Right renal pelvis (tissue), 4 donors: ENCODE measurements around the gene HLA-DOA. TPM values are rescaled to one million over a fixed set of nuclear protein-coding genes. Genes with fewer than 3 reads are reported as not detected.
A peak's percentile ranks its signal among the peaks of the same experiment; 100 is the strongest.

ENCODE experiments used
- DNase-seq, 4 donors: peaks; one replicate each; pipeline ENCODE4 v3.0.0-alpha.2; 2013; ENCODE audit warnings: low read depth in 4 of 4, low spot score in 3 of 4, missing footprints in 1 of 4
- polyA plus RNA-seq, 4 donors: library from polyadenylated mRNA; unstranded; fragments of 120-200 nt; gene quantifications; one replicate each; pipeline ENCODE4 v1.2.1, GENCODE V29; 2013; ENCODE audit not compliant: insufficient read length in 4 of 4

HLA-DOA gene
- polyA plus RNA-seq, 4 donors: 4.7 to 5.8 (median 5.1) TPM

GRCh38 chr6:32980488-32981038 is 28.8 kb downstream of the HLA-DOA start:
- no peak for DNase-seq

DNA sequence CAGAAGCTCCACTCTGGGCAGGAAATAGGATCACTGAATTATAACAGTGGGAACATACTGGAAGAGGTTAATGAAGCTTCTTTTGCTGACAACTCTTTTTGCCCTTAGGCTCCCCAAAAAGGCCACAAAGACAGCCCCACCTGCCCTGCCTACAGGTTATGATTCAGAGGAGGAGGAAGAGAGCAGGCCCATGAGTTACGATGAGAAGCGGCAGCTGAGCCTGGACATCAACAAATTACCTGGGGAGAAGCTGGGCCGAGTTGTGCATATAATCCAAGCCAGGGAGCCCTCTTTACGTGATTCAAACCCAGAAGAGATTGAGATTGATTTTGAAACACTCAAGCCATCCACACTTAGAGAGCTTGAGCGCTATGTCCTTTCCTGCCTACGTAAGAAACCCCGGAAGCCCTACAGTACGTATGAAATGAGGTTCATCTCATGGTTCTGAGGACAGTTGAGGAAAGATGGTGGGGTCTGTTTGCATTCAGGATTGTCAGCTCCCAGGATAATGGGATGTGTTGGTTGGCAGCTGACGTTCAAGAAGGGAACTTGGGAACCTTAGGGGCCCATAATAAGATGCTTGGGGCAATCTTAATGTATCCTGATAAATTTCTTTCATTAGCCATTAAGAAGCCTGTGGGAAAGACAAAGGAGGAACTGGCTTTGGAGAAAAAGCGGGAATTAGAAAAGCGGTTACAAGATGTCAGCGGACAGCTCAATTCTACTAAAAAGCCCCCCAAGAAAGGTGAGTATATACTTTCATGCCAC is 29.5 kb downstream of the HLA-DOA start:
- no peak for DNase-seq

DNA sequence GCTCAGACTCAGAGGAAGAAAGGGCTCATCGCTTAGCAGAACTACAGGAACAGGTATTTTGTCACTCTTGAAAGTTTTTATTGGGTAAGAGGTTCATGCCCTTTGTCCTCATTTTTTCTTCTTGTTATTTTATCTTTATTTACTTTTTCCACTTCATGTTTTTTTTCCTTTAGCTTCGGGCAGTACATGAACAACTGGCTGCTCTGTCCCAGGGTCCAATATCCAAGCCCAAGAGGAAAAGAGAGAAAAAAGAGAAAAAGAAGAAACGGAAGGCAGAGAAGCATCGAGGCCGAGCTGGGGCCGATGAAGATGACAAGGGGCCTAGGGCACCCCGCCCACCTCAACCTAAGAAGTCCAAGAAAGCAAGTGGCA is 31.5 kb downstream of the HLA-DOA start:
- DNase-seq: no peak

DNA sequence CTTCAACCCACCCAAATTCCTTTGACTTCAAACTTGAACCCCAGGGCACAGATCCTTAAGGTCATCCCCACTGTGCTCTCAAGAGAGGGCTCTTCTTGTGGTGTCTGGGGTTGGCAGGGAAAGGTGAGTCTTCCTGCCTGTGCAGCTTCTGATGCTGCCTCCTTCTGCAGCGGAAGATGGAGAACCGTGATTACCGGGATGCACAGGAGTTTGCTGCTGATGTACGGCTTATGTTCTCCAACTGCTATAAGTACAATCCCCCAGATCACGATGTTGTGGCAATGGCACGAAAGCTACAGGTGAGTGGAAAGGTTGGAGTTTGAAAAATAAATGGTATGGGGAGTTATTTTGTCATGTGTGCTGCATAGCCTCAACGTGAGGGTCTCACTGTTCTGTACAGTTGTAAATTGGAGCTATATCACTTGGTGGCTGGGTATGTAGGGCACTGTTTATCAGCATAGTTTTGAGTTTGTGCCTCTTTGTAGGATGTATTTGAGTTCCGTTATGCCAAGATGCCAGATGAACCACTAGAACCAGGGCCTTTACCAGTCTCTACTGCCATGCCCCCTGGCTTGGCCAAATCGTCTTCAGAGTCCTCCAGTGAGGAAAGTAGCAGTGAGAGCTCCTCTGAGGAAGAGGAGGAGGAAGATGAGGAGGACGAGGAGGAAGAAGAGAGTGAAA is 32.0 kb downstream of the HLA-DOA start:
- DNase-seq: no peak

- DNase-seq: no peak
Measured at GRCh38 chr6:32976334-32977069, 32.9 kb downstream of the HLA-DOA start.

- DNase-seq: no peak
Measured at GRCh38 chr6:32975886-32976285, 33.5 kb downstream of the HLA-DOA start.

DNA sequence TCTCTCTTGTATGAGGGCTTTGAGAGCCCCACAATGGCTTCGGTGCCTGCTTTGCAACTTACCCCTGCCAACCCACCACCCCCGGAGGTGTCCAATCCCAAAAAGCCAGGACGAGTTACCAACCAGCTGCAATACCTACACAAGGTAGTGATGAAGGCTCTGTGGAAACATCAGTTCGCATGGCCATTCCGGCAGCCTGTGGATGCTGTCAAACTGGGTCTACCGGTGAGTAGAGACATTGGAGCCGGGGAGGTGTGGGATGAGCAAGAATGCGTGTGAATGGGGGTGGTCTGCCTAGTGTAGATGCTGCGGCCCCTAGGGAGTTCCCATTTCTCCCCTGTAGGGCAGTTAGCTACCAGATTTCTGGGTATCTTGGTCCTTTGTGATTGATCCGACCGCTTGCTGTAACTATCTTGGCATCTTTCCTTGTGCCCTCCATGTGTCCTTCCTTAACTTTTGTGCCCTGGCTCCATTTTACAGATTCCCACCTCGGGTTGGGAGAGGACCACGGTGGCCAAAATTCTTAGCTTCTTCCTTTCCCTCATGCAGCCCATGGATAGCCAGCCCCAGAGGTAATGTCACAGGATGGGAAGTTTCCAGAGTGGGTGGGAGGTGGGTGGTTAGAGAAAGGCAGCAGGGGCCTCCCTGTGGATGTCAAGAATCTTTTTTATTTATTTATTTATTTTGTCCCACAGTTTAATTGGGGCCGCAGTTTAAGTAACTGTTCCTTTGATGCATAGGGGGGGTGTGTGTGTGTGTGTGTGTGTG is 34.7 kb downstream of the HLA-DOA start:
- no peak for DNase-seq

GRCh38 chr6:32974016-32974333 is 35.4 kb downstream of the HLA-DOA start:
- no peak for DNase-seq

GRCh38 chr6:32973144-32974015 is 36.0 kb downstream of the HLA-DOA start:
- peak in 1 of 4 donors; percentile 37 for DNase-seq

DNA sequence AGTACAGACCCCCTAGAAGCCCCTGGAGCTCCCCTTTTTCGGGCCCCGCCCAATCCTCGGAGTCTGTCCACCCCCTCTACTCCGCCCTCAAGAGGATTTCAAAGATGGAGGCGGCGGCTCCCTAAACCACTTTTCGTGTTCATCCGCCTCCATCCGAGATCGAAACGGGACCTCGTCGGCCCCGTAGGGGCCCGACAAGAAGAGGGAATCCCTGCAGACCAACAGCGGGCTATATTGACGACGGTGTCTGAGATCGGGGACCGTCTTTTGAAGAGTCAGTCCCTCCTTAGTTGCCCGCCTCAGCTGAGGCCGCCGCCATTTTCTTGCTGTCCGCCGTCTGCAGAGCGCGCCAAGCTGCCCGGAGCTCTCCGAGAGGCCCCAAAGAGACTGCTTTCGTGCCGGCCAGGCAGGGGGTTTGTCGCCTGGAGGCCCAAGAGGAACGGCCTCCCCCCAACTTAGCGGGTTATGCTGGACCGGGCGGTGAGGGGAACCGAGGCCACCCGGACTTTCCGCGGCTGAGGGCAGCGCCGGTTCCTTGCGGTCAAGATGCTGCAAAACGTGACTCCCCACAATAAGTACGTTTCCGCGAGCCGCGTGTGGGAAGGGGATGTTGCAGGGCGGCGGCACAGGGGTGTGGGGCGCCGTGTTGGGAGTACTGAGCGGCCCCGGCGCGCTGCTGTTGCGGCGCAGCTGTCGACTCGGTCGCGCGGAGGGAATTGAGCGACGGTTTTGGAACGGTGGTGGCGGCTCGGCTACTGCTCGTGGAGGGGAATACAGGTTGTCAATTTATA is 36.8 kb downstream of the HLA-DOA start:
- DNase-seq: no peak

- peak; percentile 99 to 100 (median 100) for DNase-seq
Measured at GRCh38 chr6:32971581-32972352, 37.6 kb downstream of the HLA-DOA start.

DNA sequence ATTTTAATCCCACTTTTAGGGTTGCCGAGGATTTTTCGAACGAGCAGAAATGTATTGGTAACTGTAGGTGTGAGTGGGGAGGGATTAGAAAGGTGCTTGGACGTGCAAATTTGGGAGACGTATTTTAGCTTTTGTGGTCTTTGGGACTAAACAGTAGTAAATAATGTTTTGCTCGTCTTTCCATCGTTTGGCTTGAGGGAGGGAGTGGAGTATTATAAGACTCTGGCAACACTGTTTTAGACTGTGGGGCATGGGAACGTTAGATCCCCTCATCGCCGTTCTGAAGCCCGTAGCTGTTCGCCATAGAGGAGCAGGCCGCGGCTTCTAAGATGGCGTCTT is 38.2 kb downstream of the HLA-DOA start:
- no peak for DNase-seq

DNA sequence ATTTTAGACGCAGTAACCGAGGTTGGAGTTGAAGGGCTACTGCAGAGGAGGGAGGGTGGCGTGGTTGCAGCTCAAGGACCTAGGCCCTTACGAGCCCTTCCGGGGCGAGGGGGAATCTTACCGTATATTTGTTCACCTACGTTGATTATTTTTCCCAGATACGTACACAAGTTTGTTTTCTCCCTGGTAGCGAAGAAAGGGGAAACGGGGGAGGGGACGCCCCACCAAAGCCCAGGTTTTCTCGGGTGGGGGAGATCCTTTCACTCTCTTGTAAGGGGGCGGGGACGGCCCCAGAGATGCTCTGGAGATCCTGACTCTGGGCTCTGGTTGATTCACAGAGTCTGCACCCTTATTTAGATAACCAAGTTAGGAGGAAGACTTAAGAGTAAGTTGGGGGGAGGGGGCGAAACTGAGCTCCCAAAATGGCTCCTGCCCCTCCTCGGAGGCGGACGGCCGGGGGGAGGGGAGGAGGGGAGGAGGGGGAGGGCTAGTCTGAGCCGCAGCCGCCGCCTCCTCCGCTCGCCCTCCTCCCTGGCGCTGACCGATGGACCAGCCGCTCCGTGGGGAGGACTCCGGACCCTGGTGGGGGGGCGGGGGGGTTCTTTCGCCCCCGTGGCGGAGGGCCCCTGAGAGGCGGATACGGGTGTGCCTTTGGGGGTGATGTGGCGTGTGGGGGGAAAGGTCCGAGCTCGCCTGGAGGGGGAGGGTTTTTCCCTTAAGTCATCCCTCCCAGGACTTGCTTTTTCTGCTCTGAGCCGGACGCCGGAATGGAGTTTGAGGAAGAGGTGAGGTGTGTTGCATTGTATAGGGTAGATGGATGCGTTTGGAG is 38.8 kb downstream of the HLA-DOA start:
- DNase-seq: peak; percentile 66 to 82 (median 81)

- DNase-seq: peak; percentile 77 to 92 (median 86)
Measured at GRCh38 chr6:32969685-32970412, 39.5 kb downstream of the HLA-DOA start.

DNA sequence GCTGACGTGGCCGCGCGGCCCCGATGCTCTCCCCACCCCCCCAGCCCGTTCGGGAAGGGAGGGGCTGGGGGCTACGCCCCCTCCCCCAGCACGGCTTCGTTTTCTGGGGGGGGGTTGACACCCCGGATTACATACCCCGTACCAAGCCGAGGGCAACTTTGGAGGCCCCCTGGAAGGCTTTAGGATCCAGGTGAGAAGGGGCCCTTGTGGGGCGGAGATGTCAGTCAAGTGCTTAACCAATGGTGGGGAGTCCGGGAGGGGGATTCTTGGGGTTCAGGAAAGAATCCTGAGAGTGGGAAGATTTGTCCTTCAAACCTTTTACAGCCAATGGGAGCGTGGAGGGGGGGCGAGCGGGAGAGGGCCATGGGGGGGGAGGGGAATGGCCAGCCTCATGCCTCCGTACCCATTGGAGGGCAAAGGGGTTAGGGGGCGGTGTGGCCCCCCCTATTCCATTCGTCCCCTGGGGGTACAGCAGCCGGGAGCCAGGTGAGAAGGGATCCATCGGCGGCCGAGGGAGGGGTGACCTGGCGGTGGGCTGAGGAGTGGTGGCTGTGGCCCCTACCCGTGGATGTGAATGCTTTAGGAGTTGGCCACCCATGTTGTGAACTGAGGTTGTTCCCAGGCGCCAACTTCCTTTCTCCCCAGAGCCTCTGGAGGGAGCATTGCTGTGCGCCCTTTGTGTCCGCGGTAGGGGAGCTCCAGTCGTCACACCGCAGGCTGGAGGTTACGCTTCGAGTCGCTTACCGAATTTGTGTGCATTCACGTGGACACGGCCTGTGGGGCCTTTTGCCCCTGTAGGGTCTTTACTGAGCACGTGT is 40.3 kb downstream of the HLA-DOA start:
- peak in 2 of 4 donors; percentile 60 to 71 for DNase-seq
